ENCODE data around the gene TCIRG1.

The TCIRG1 gene

GRCh38 chr11:68019486-68019885 is 19.3 kb upstream of the TCIRG1 start:
- FAIRE-seq = no peak

- no peak for FAIRE-seq
Measured at GRCh38 chr11:68020575-68020974, 18.2 kb upstream of the TCIRG1 start.

GRCh38 chr11:68021167-68021787 is 17.5 kb upstream of the TCIRG1 start:
- no peak for FAIRE-seq

GRCh38 chr11:68022531-68022930 is 16.3 kb upstream of the TCIRG1 start:
- FAIRE-seq = no peak

- no peak for FAIRE-seq
Measured at GRCh38 chr11:68024508-68024907, 14.3 kb upstream of the TCIRG1 start.

GRCh38 chr11:68025047-68025446 is 13.8 kb upstream of the TCIRG1 start:
- FAIRE-seq = no peak

- FAIRE-seq = no peak
Measured at GRCh38 chr11:68026391-68027105, 12.3 kb upstream of the TCIRG1 start.

- no peak for FAIRE-seq
Measured at GRCh38 chr11:68027667-68028066, 11.2 kb upstream of the TCIRG1 start.

GRCh38 chr11:68028802-68029545 is 9.9 kb upstream of the TCIRG1 start:
- no peak for FAIRE-seq

- peak; percentile 97 for FAIRE-seq
Measured at GRCh38 chr11:68030318-68031143, 8.3 kb upstream of the TCIRG1 start, which contains the start of gene NDUFS8. NDUFS8 (plus strand) TSS chr11:68030681; CDS start chr11:68032152, 1,471 bp downstream.

- FAIRE-seq = no peak
Measured at GRCh38 chr11:68031144-68031464, 7.7 kb upstream of the TCIRG1 start.

- no peak for FAIRE-seq
Measured at GRCh38 chr11:68032003-68032402, 6.8 kb upstream of the TCIRG1 start.

- FAIRE-seq = no peak
Measured at GRCh38 chr11:68032997-68033707, 5.7 kb upstream of the TCIRG1 start.

- FAIRE-seq = no peak
Measured at GRCh38 chr11:68033708-68034045, 5.1 kb upstream of the TCIRG1 start.

GRCh38 chr11:68035266-68035876 is 3.5 kb upstream of the TCIRG1 start:
- FAIRE-seq = no peak

- no peak for FAIRE-seq
Measured at GRCh38 chr11:68036141-68036716, 2.6 kb upstream of the TCIRG1 start.

- FAIRE-seq = no peak
Measured at GRCh38 chr11:68036717-68037239, 2.0 kb upstream of the TCIRG1 start.

GRCh38 chr11:68037411-68038225 is 1.2 kb upstream of the TCIRG1 start:
- FAIRE-seq = no peak

- no peak for FAIRE-seq
Measured at GRCh38 chr11:68038226-68038717, 553 bp upstream of the TCIRG1 start.

- no peak for FAIRE-seq
Measured at GRCh38 chr11:68039526-68040086, 781 bp downstream of the TCIRG1 start.
